Stimulated activated naive CD8-positive, alpha-beta T cell treated with anti-CD3 and anti-CD28 coated beads, Interleukin-15, Interleukin-2, amounts not matched to agents 100 ng/mL and 50 ng/mL, for 24 hours (primary cell): ENCODE measurements around the gene ADAM8.

ENCODE experiments used
- H3K27ac Mint-ChIP-seq: one replicate; pipeline ENCODE4 v1.8.0; 2021; ENCODE audit warnings: mild to moderate bottlenecking, mixed read lengths
- H3K27me3 Mint-ChIP-seq: one replicate; pipeline ENCODE4 v1.8.0; 2021; ENCODE audit warnings: mixed read lengths
- H3K36me3 Mint-ChIP-seq: one replicate; pipeline ENCODE4 v1.8.0; 2021; ENCODE audit warnings: low read depth, mixed read lengths
- H3K4me1 Mint-ChIP-seq: one replicate; pipeline ENCODE4 v1.8.0; 2021; ENCODE audit warnings: low read depth, mixed read lengths
- H3K4me3 Mint-ChIP-seq: one replicate; pipeline ENCODE4 v1.8.0; 2021; ENCODE audit warnings: mild to moderate bottlenecking, mixed read lengths
- H3K9me3 Mint-ChIP-seq: one replicate; pipeline ENCODE4 v1.8.0; 2021; ENCODE audit warnings: mixed read lengths

ADAM8 gene

DNA sequence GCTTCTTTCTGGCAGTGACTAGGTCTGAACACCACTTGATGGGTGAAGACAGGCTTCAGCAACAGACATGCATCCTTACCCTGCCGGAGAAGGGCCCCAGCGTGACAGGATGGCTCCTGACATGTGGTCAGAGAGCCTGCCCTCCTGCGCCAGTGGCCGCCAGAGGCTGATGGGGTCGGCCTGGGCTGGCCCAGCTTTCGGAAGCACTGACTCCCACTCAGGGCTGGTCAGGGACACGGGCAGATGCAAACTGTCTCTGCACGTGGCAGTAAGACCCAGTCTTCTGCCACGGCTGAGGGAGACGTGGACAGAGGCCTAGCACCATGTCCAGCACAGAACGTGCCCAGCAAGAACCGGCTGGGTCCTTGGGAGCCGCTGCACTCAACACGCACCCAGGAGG, 21.8 kb upstream of the ADAM8 start:
- Mint-ChIP-seq H3K9me3 (no peaks in the 10 kb centered on the region), H3K27me3 (no peaks in the 10 kb centered on the region), H3K4me3 (no peak overlapping the region), H3K36me3 (peaks cover 57% of the 10 kb centered on the region), H3K27ac (no peak overlapping the region), H3K4me1 (peaks cover 16% of the 10 kb centered on the region)

DNA sequence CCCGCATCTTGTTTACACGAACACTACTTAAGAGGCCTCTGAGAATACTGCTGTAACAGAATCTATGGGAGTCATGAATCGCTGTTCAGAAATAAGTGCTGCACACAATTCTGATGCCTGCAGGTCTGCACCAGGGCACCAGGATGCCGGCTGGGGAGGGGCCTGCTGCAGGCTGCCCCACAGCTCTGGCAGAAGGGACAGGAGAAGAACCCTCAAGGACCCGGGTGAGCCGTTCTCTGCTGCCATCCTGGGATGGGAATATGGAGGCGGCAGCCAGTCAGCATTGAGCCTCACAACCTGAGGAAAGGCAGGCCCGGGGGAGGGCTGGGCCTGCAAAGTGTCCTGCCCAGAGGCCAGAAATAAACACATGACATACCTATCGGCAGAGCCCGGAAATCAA, 20.8 kb upstream of the ADAM8 start:
- H3K27ac Mint-ChIP-seq = no peak overlapping the region
- no peak overlapping the region for H3K4me3 Mint-ChIP-seq
- H3K9me3 Mint-ChIP-seq = no peaks in the 10 kb centered on the region
- no peaks in the 10 kb centered on the region for H3K27me3 Mint-ChIP-seq
- H3K4me1 Mint-ChIP-seq = peaks cover 20% of the 10 kb centered on the region
- peaks cover 56% of the 10 kb centered on the region for H3K36me3 Mint-ChIP-seq

DNA sequence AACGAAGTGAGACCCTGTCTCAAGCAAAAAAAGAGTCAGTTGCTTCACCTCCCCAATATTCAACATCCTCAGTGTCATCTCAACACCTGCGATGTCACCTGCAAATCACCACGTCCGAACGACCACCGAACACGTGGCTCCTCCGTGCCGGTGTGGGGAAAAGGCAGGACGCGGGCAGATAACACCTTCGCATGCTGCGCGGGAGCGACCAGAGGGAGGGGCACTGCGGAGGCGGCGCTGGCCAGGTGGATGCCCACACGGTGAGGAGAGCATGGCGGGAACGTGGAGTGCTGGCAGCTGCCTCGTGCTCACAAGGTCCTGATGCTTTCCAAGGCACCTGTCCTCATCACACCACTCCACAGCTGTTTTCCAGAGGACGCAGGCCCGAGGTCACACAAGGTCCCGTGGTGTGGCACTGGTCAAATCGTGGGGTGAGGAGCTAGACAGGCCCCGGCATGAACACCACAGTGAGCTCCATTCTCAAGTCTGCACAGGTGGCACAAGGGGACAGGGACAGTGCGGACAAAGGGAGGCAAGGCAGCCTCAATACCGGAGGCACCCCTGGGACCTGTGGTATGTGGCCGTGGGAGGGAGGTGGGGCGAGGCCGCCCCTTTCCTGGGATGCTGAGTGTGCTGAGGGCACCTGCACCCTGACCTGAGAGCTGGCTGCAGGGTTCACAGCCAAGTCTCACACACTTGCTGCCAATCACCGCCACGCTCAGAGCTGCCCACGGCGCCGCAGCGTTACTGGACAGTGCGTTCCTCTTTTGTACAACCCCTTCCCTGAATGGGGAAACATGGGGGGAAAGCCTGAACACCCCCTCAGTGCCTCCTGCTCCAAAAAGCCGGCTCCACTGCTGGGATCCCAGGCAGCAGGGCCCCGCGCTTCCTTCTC, 19.0 kb upstream of the ADAM8 start:
- Mint-ChIP-seq H3K27ac (no peak overlapping the region), H3K27me3 (no peaks in the 10 kb centered on the region), H3K9me3 (no peaks in the 10 kb centered on the region), H3K4me3 (no peak overlapping the region), H3K36me3 (peaks cover 52% of the 10 kb centered on the region), H3K4me1 (peaks cover 19% of the 10 kb centered on the region)

DNA sequence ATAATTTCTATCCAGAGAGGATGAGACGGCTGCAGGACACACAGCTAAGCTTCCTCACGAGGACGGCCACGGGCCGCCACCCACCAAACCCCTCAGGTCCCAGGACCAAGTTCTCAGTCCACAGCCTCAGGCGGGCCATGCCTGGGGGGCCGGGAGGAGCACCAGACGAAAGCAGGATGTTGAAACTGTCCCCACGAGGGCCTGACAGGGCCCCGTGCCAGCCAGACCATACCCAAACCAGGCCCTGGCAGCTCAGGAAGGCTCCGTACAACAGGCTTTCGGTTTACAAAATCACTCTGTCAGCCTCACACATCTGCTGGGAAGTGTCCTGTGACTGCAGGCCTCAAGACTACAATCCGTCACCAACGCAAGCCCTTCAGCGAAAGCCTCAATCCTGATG, 17.5 kb upstream of the ADAM8 start:
- Mint-ChIP-seq H3K27ac (no peak overlapping the region), H3K27me3 (no peaks in the 10 kb centered on the region), H3K36me3 (peaks cover 46% of the 10 kb centered on the region), H3K4me3 (no peak overlapping the region), H3K9me3 (no peaks in the 10 kb centered on the region), H3K4me1 (peaks cover 19% of the 10 kb centered on the region)

DNA sequence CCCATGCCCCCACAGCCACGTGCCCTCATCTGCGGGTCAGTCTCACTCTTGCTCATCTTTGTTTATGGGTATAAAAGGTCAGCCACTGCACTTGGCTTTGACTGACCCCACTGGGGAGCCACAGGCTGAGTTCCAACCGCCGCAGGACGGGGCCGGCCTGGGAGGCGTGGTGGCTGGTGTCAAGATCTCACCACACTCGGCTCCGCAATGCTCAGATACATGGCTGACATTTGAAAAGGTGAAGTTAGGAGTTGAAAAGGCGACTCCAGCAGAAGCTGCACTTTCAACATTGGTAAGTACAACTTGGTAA, 17.1 kb upstream of the ADAM8 start:
- Mint-ChIP-seq H3K4me3 (no peak overlapping the region), H3K27ac (peak overlapping the region; percentile 36), H3K36me3 (peaks cover 46% of the 10 kb centered on the region), H3K9me3 (no peaks in the 10 kb centered on the region), H3K27me3 (no peaks in the 10 kb centered on the region), H3K4me1 (peaks cover 19% of the 10 kb centered on the region)

DNA sequence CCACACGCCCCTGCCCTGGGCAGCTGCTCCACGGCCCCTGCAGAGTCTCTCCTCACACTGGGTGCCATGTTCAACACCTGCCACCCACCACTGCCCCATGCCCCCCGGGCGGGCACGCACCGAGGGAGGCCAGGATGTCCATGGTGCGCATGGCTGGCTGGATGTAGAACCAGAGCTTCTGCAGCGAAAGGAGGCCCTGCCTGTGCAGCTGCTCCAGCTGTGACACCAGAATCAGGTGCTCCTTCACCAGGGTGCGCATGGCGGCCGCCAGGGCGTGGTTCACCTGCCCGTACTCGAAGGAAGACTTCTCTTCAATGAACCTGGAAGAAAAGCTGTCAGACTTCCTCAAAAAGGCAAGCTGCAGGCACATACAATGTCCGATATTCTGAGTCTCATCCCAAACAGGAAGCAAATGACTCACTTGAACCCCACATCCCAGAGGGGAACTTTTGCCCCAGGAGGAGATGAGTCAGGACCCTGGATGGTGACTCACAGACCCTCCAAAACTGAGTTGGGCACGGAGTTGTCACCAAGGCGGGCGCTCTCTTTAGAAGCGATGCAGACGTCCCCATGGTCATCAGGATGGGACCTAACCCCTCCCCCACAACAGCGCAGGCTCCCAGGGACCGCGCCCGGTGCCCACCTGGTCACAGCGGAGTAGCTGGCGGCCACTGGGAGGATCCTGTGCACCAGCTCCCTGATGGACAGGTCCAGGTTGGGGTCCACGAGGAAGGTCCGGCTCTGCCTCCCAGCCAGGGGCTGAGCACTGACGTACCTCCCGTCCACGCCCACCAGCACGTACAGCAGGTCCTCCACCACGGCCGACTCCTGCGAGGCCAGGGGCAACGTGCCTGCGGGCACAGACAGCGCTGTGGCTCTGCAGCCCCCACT, 16.5 kb upstream of the ADAM8 start:
- H3K27ac Mint-ChIP-seq = peak overlapping the region; percentile 36
- no peak overlapping the region for H3K4me3 Mint-ChIP-seq
- H3K27me3 Mint-ChIP-seq = no peaks in the 10 kb centered on the region
- peaks cover 19% of the 10 kb centered on the region for H3K4me1 Mint-ChIP-seq
- no peaks in the 10 kb centered on the region for H3K9me3 Mint-ChIP-seq
- H3K36me3 Mint-ChIP-seq = peaks cover 44% of the 10 kb centered on the region

DNA sequence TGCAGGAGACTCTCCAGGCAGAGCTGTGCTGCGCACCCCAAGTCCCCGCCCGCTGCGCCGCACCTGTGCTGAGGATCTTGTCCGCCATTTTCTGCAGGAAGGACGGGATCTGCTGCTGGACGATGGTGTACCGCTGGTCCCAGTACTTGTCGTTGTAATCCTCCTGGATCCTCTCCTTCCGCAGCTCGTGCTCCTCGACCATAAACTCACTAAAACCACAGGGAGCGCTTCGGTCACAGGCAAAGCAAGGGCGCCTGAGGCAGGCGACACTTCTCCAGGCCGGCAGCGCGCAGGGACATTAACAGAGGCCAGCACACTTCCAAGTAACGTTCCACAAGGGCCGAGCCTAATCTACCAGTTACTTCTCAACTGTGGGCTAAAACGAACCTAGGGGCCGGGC, 13.1 kb upstream of the ADAM8 start:
- Mint-ChIP-seq H3K27me3 (no peaks in the 10 kb centered on the region), H3K4me3 (no peak overlapping the region), H3K36me3 (peaks cover 48% of the 10 kb centered on the region), H3K4me1 (peaks cover 18% of the 10 kb centered on the region), H3K9me3 (no peaks in the 10 kb centered on the region), H3K27ac (no peak overlapping the region)

DNA sequence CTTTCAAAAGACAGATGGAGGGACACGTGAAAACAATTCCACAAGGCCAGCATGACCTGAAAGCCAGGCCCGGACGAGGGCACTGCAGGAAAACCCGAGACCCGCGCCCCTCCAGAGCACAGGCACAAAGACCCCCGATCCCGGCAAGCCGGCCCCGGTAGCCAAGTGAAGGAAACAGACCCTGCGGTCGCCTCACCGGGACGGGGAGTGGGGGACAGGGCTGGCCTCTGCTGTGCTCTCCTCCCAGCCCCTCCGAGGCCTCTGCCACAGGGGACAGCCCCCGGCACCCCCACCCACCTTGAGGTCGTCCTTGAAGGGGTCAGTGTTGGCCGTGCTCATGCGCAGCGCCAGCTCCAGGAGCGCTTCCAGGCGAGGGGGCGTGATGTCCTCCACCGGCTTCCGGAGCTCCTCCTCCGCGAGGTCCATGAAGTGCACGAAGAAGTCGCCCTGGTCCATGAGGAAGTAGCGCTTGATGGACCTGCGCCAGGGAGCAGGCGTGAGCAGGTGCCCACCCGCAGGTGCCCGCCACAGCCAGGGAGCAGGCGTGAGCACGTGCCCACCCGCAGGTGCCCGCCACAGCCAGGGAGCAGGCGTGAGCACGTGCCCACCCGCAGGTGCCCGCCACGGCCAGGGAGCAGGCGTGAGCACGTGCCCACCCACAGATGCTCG, 11.3 kb upstream of the ADAM8 start:
- peaks cover 48% of the 10 kb centered on the region for H3K36me3 Mint-ChIP-seq
- H3K9me3 Mint-ChIP-seq = no peaks in the 10 kb centered on the region
- H3K4me3 Mint-ChIP-seq = no peak overlapping the region
- peaks cover 2% of the 10 kb centered on the region for H3K4me1 Mint-ChIP-seq
- H3K27ac Mint-ChIP-seq = no peak overlapping the region
- H3K27me3 Mint-ChIP-seq = no peaks in the 10 kb centered on the region

DNA sequence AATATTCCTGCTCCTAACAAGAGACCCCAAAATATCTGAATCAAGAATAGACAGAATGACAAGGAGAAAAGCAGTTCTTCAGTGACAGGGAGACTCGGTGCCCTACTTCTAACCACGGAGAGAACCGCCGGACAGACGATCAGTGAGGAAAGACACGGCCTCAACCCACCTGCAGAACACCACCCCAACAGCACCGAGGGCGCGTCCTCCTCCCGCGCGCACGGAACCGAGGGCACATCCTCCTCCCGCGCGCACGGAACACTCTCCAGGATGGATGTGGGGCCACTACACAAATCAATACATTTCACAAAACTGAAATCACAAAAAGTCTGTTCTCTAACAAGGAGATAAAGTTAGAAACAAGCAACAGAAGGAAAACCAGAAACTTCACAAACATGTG, 9.7 kb upstream of the ADAM8 start:
- Mint-ChIP-seq H3K9me3 (no peaks in the 10 kb centered on the region), H3K27me3 (no peaks in the 10 kb centered on the region), H3K27ac (no peak overlapping the region), H3K4me1 (no peaks in the 10 kb centered on the region), H3K36me3 (peaks cover 58% of the 10 kb centered on the region), H3K4me3 (no peak overlapping the region)

DNA sequence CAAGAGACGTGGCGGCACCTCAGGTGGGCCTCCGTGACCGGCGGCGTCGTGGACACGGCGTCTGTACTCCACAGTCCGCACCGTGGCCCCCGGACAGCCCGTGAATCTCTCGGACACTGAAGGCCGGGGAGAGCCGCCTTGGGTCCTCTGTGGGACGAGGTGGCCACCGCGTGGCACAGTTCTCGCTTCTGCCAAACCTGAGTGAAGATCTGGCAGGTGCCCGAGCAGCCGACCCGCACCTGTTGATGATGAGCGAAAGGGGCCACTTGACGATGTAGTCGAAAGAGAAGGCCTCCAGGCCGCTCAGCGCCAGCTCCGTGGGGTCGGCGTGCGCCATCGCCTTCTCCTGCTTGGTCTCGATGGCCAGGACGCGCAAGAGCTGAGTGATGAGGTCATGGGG, 8.5 kb upstream of the ADAM8 start:
- Mint-ChIP-seq H3K27ac (no peak overlapping the region), H3K4me3 (no peak overlapping the region), H3K36me3 (peaks cover 58% of the 10 kb centered on the region), H3K9me3 (no peaks in the 10 kb centered on the region), H3K27me3 (no peaks in the 10 kb centered on the region), H3K4me1 (peaks cover under 1% of the 10 kb centered on the region)

DNA sequence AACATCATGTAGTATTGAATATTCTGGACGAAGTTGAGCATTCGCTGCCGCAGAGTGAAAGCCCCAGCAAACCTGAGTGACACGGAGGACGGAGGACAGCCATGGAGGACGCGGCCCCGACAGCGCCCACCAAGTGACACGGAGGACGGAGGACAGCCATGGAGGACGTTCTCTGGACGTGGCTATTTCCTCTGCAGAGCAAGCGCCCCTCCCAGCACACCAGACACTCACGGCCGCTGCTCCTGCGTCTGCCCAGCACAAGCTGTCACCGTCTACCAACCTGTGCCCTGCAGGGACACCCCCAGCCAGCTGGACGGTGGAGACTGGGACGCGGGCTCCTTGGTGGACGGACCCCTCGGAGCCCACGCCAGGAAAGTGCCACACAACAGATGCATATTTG, 7.3 kb upstream of the ADAM8 start:
- H3K4me3 Mint-ChIP-seq = no peak overlapping the region
- no peaks in the 10 kb centered on the region for H3K27me3 Mint-ChIP-seq
- peaks cover 54% of the 10 kb centered on the region for H3K36me3 Mint-ChIP-seq
- H3K9me3 Mint-ChIP-seq = no peaks in the 10 kb centered on the region
- peaks cover 11% of the 10 kb centered on the region for H3K4me1 Mint-ChIP-seq
- H3K27ac Mint-ChIP-seq = no peak overlapping the region

DNA sequence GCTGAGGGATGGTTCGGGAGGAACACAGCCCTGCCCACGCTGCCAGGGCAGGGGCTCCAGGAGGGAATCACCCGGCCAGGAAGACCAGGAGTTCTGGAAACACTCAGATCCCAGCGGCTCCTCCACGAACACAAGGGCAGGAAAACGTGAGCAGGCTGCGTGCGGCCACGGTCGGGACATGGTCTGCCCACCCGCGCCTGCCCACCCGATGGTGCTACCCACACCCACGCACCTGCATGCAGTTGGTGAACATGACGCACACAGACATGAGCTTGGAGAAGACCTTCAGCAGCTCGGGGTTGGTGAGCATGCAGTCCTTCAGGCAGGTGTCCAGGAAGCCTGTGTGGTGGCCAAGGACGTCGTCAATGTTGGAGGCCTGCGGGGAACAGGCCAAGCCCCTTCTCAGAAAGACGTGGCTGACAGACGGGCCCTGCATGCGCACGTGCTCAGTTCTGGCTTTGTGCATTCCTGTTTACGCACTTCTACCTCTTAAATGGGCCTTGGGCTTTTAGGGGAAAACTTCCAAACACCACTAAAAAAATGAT, 6.2 kb upstream of the ADAM8 start:
- Mint-ChIP-seq H3K4me3 (no peak overlapping the region), H3K36me3 (peaks cover 49% of the 10 kb centered on the region), H3K27ac (no peak overlapping the region), H3K4me1 (peaks cover 20% of the 10 kb centered on the region), H3K27me3 (no peaks in the 10 kb centered on the region), H3K9me3 (no peaks in the 10 kb centered on the region)

DNA sequence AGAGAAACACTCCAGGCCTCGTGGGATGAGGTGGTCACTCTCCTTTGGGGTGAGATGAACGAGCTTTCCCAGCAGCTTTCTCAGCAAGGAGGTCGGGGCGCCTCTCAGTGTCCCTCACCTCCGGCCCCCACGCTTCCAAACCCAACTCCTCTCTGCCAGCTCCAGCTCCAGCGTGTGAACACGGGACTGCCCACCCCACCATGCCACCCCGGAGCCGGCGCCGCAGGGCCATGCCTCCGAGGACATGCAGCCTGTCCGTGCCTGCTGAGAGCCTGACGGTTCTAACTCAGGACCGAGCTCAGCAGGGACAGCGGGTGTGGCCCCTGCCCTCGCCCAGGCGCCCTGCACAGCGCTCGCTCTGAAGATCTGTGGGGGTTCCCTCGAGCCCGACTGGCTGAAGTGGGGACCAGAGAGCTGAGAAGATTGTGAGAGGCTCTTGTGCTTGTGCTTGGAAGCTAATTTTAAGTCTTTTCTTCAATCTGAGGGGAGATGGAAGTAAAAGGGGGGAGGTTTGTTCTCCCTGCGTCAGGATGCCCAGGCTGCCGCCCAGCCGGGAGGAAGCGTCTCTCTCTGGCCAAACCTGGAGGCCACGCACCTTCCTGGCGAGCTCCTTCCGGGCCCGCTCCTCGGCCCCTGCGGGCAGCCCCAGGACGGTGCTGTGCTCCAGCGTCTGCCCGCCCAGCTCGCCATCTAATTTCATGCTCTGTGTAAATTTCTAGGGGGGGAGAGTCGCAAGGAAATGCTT, 5.1 kb upstream of the ADAM8 start:
- no peak overlapping the region for H3K4me3 Mint-ChIP-seq
- no peak overlapping the region for H3K27ac Mint-ChIP-seq
- no peaks in the 10 kb centered on the region for H3K9me3 Mint-ChIP-seq
- H3K4me1 Mint-ChIP-seq = peaks cover 26% of the 10 kb centered on the region
- H3K27me3 Mint-ChIP-seq = no peaks in the 10 kb centered on the region
- peaks cover 40% of the 10 kb centered on the region for H3K36me3 Mint-ChIP-seq

DNA sequence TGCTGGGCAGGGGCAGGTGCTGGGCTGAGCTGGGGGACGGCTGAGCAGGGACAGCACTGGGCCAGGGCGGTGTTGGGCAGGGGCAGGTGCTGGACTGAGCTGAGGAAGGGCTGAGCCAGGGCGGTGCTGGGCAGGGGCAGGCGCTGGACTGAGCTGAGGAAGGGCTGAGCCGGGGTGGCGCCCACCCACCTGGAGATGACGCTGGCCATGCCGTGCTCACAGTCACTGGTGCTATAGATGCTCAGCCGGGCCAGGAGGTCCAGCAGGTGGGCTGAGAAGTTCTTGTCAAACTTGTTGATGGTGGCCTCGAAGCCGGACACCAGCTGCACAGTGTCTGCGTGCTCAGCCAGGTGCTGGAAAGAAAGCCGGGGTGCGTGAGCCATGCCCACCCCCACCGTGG, 4.4 kb upstream of the ADAM8 start:
- no peaks in the 10 kb centered on the region for H3K27me3 Mint-ChIP-seq
- H3K9me3 Mint-ChIP-seq = no peaks in the 10 kb centered on the region
- H3K4me3 Mint-ChIP-seq = no peak overlapping the region
- H3K4me1 Mint-ChIP-seq = peaks cover 29% of the 10 kb centered on the region
- peaks cover 33% of the 10 kb centered on the region for H3K36me3 Mint-ChIP-seq
- no peak overlapping the region for H3K27ac Mint-ChIP-seq
